Thyroid gland (tissue), 4 donors: ENCODE results near the gene ST3GAL4.

Source experiments
- POLR2A ChIP-seq, 2 donors: fragments of 450-650 bp; IDR thresholded peaks; one replicate each; pipeline ENCODE4 v1.6.1; 2017; ENCODE audit warnings: antibody characterized with exemption in 2 of 2, mild to moderate bottlenecking in 2 of 2, moderate library complexity in 1 of 2
- TF ChIP-seq, protein P1 (sequence below), 6 experiments: fragments of 200-600 bp in 3 of 6; fragments of 450-650 bp in 3 of 6; sonication (generic) in 3 of 6; IDR thresholded peaks; one replicate each; pipeline ENCODE4 v1.5.1; 2016 to 2019; ENCODE audit warnings: antibody characterized with exemption in 6 of 6, mild to moderate bottlenecking in 2 of 6, inconsistent platforms in 1 of 6, moderate library complexity in 1 of 6

- TF ChIP-seq, protein P1, sequence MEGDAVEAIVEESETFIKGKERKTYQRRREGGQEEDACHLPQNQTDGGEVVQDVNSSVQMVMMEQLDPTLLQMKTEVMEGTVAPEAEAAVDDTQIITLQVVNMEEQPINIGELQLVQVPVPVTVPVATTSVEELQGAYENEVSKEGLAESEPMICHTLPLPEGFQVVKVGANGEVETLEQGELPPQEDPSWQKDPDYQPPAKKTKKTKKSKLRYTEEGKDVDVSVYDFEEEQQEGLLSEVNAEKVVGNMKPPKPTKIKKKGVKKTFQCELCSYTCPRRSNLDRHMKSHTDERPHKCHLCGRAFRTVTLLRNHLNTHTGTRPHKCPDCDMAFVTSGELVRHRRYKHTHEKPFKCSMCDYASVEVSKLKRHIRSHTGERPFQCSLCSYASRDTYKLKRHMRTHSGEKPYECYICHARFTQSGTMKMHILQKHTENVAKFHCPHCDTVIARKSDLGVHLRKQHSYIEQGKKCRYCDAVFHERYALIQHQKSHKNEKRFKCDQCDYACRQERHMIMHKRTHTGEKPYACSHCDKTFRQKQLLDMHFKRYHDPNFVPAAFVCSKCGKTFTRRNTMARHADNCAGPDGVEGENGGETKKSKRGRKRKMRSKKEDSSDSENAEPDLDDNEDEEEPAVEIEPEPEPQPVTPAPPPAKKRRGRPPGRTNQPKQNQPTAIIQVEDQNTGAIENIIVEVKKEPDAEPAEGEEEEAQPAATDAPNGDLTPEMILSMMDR (IDR thresholded peaks at IDR 0.05), result no peak
- no peak for TF ChIP-seq POLR2A (IDR thresholded peaks at IDR 0.05)
Observed at GRCh38 chr11:126346586-126346940, 8.9 kb upstream of the ST3GAL4 start.
